HepG2 (cell line): Measurements from ENCODE around the gene NCKIPSD. TPM values are rescaled to one million over a fixed set of nuclear protein-coding genes. Genes with fewer than 3 reads are reported as not detected.

Source experiments
- HNF4A ChIP-seq: sonication (generic); formaldehyde crosslinking; IDR thresholded peaks from 2 replicates; pipeline ENCODE4 v1.4.0; 2020; ENCODE audit warnings: missing genetic modification reagents
- JDP2 ChIP-seq: sonication (generic); formaldehyde crosslinking; IDR thresholded peaks from 2 replicates; pipeline ENCODE4 v1.8.1; 2022; ENCODE audit warnings: missing genetic modification reagents, borderline replicate concordance
- MIXL1 ChIP-seq: IDR thresholded peaks from 2 replicates; pipeline ENCODE4 v1.6.1; 2016
- MZF1 ChIP-seq: sonication (generic); formaldehyde crosslinking; IDR thresholded peaks from 2 replicates; pipeline ENCODE4 v1.8.1; 2023; ENCODE audit warnings: mild to moderate bottlenecking, missing genetic modification reagents, borderline replicate concordance
- POGZ ChIP-seq: sonication (generic); formaldehyde crosslinking; IDR thresholded peaks from 2 replicates; pipeline ENCODE4 v1.4.0; 2020; ENCODE audit warnings: mild to moderate bottlenecking, missing genetic modification reagents
- SCMH1 ChIP-seq: sonication (generic); formaldehyde crosslinking; IDR thresholded peaks from 2 replicates; pipeline ENCODE4 v1.9.0; 2021; ENCODE audit warnings: missing genetic modification reagents, mild to moderate bottlenecking, borderline replicate concordance
- TOPORS ChIP-seq: sonication (generic); formaldehyde crosslinking; IDR thresholded peaks from 2 replicates; pipeline ENCODE4 v1.8.0; 2023; ENCODE audit warnings: mild to moderate bottlenecking, missing genetic modification reagents
- U2AF1 ChIP-seq: fragments of 200-400 bp; formaldehyde crosslinking; optimal IDR thresholded peaks from 2 replicates; pipeline ENCODE3; 2017; ENCODE audit warnings: mild to moderate bottlenecking, low read depth, low read length
- ZEB1 ChIP-seq: IDR thresholded peaks from 2 replicates; pipeline ENCODE4 v1.6.1; 2012; ENCODE audit warnings: mild to moderate bottlenecking, low read depth, inconsistent platforms; ENCODE audit not compliant: insufficient replicate concordance
- ZNF17 ChIP-seq: sonication (generic); formaldehyde crosslinking; IDR thresholded peaks from 2 replicates; pipeline ENCODE4 v1.5.0; 2020; ENCODE audit warnings: mild to moderate bottlenecking, missing genetic modification reagents
- polyA plus RNA-seq, 8 experiments: library from polyadenylated mRNA; depleted of rRNA in 3 of 8; stranded (reverse) in 7 of 8; unstranded in 1 of 8; fragments of >200 nt; fragmentation: Illumina TruSeq in 4 of 8; extraction: Trizol in 4 of 8; gene quantifications; 2 replicates each; pipeline versions ENCODE4 v1.2.1 to v1.2.3, GENCODE V29; 2011 to 2016; ENCODE audit warnings: low read depth in 4 of 8, missing spikeins in 1 of 8, mixed read lengths in 1 of 8; ENCODE audit not compliant: insufficient read depth in 1 of 8
- total RNA-seq, 5 experiments: library from RNA; depleted of rRNA; stranded (reverse); fragments of >200 nt; fragmentation: Illumina TruSeq; extraction: Trizol; gene quantifications; 2 replicates each; pipeline ENCODE4 v1.2.3, GENCODE V29; 2016; ENCODE audit warnings: low read depth in 1 of 5
- TF ChIP-seq, protein P1 (sequence below): sonication (generic); formaldehyde crosslinking; IDR thresholded peaks from 2 replicates; pipeline ENCODE4 v1.4.0; 2020; ENCODE audit warnings: missing genetic modification reagents, borderline replicate concordance
- TF ChIP-seq, protein P2 (sequence below): sonication (generic); formaldehyde crosslinking; IDR thresholded peaks from 2 replicates; pipeline ENCODE4 v1.4.0; 2020; ENCODE audit warnings: missing genetic modification reagents
- TF ChIP-seq, protein P3 (sequence below): sonication (generic); formaldehyde crosslinking; IDR thresholded peaks from 2 replicates; pipeline ENCODE4 v1.4.0; 2020; ENCODE audit warnings: mild to moderate bottlenecking, missing genetic modification reagents, borderline replicate concordance

Gene NCKIPSD
- total and polyA plus RNA-seq, 2 of the 13 experiments (the other 11 are each of a cell fraction or from before 2014, with no cell fraction given) = 13.5 to 35.2 TPM

DNA sequence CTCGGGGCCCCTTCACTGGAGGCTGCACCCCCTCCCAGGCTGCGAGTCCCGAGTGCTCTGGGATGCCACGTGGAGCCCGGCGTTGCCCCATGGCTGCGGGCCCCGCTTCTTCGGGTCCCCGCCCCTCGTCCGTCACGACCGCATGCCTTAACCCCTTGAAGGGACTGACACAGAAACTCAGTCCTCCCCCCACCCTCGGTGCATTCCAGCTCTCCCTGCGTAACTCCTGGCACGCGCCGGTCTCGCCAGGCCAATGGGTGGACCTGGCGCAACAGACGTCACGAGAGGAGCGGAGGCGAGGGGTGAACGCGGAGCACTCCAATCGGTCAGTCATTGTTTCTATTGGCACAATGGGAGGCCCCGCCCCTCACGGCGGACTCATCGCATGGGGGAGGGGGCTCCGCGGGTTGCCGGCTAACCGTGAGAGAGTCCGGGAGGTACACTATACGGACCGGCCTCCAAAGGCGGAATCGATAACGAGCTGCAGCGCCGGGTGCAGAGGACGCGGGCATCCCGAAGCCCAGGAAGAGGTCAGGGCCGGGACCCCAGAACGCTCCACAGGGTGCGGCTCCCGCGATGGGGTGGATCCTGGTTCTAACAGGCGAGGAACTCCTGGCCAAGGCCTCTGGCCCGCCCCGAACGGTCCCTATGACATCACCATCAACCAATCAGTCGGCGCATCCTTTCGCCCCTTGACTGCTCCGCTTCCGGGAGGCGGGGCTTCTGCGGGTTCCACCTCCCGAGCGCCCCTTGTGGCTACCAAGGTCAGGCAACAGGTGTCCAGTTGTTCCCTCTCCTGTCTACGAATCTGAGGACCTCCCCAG, 22.0 kb downstream of the NCKIPSD start (continued):
- TF ChIP-seq, protein P1, sequence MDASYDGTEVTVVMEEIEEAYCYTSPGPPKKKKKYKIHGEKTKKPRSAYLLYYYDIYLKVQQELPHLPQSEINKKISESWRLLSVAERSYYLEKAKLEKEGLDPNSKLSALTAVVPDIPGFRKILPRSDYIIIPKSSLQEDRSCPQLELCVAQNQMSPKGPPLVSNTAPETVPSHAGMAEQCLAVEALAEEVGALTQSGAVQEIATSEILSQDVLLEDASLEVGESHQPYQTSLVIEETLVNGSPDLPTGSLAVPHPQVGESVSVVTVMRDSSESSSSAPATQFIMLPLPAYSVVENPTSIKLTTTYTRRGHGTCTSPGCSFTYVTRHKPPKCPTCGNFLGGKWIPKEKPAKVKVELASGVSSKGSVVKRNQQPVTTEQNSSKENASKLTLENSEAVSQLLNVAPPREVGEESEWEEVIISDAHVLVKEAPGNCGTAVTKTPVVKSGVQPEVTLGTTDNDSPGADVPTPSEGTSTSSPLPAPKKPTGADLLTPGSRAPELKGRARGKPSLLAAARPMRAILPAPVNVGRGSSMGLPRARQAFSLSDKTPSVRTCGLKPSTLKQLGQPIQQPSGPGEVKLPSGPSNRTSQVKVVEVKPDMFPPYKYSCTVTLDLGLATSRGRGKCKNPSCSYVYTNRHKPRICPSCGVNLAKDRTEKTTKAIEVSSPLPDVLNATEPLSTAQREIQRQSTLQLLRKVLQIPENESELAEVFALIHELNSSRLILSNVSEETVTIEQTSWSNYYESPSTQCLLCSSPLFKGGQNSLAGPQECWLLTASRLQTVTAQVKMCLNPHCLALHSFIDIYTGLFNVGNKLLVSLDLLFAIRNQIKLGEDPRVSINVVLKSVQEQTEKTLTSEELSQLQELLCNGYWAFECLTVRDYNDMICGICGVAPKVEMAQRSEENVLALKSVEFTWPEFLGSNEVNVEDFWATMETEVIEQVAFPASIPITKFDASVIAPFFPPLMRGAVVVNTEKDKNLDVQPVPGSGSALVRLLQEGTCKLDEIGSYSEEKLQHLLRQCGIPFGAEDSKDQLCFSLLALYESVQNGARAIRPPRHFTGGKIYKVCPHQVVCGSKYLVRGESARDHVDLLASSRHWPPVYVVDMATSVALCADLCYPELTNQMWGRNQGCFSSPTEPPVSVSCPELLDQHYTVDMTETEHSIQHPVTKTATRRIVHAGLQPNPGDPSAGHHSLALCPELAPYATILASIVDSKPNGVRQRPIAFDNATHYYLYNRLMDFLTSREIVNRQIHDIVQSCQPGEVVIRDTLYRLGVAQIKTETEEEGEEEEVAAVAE = peak; percentile 74; the same call in 1 of the 2 replicates
- TF ChIP-seq ZEB1 (peak; percentile 35), MIXL1 (CRISPR knock-in tag) (no peak), MZF1 (peak; percentile 61; the same call in 1 of the 2 replicates), U2AF1 (no peak), JDP2 (CRISPR knock-in tag) (no peak), TOPORS (CRISPR knock-in tag) (peak; percentile 45; the same call in 1 of the 2 replicates), HNF4A (peak; percentile 43; the same call in 1 of the 2 replicates), POGZ (CRISPR knock-in tag) (peak; percentile 69; the same call in 1 of the 2 replicates), SCMH1 (no peak), ZNF17 (no peak)
- TF ChIP-seq, protein P2, sequence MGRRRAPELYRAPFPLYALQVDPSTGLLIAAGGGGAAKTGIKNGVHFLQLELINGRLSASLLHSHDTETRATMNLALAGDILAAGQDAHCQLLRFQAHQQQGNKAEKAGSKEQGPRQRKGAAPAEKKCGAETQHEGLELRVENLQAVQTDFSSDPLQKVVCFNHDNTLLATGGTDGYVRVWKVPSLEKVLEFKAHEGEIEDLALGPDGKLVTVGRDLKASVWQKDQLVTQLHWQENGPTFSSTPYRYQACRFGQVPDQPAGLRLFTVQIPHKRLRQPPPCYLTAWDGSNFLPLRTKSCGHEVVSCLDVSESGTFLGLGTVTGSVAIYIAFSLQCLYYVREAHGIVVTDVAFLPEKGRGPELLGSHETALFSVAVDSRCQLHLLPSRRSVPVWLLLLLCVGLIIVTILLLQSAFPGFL (CRISPR knock-in tag) = no peak
- TF ChIP-seq, protein P3, sequence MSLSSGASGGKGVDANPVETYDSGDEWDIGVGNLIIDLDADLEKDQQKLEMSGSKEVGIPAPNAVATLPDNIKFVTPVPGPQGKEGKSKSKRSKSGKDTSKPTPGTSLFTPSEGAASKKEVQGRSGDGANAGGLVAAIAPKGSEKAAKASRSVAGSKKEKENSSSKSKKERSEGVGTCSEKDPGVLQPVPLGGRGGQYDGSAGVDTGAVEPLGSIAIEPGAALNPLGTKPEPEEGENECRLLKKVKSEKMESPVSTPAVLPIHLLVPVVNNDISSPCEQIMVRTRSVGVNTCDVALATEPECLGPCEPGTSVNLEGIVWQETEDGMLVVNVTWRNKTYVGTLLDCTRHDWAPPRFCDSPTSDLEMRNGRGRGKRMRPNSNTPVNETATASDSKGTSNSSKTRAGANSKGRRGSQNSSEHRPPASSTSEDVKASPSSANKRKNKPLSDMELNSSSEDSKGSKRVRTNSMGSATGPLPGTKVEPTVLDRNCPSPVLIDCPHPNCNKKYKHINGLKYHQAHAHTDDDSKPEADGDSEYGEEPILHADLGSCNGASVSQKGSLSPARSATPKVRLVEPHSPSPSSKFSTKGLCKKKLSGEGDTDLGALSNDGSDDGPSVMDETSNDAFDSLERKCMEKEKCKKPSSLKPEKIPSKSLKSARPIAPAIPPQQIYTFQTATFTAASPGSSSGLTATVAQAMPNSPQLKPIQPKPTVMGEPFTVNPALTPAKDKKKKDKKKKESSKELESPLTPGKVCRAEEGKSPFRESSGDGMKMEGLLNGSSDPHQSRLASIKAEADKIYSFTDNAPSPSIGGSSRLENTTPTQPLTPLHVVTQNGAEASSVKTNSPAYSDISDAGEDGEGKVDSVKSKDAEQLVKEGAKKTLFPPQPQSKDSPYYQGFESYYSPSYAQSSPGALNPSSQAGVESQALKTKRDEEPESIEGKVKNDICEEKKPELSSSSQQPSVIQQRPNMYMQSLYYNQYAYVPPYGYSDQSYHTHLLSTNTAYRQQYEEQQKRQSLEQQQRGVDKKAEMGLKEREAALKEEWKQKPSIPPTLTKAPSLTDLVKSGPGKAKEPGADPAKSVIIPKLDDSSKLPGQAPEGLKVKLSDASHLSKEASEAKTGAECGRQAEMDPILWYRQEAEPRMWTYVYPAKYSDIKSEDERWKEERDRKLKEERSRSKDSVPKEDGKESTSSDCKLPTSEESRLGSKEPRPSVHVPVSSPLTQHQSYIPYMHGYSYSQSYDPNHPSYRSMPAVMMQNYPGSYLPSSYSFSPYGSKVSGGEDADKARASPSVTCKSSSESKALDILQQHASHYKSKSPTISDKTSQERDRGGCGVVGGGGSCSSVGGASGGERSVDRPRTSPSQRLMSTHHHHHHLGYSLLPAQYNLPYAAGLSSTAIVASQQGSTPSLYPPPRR = peak; percentile 46; the same call in 1 of the 2 replicates
